Karpas-422 (cell line): ENCODE results near the gene MYNN. TPM values are rescaled to one million over a fixed set of nuclear protein-coding genes. Genes with fewer than 3 reads are reported as not detected.

ENCODE experiments used
- total RNA-seq: library from RNA; depleted of rRNA; stranded (reverse); fragments of >200 nt; shearing (Covaris generic); gene quantifications from 2 replicates; pipeline ENCODE4 v1.2.3, GENCODE V29; 2014; ENCODE audit warnings: low replicate concordance; rRNA removed

Gene MYNN
- total RNA-seq, 1 experiment from 2014 or later, result 22.7 TPM

Other genes with a start within 250 kb of the MYNN start
- not detected in 2 replicates for gene MECOM, start 109.7 kb upstream of the MYNN start, total RNA-seq
- 1,199 and 1,851 TPM in 2 replicates for gene TERC, start 8.3 kb upstream of the MYNN start, total RNA-seq
- gene ACTRT3, start 3.8 kb upstream of the MYNN start, total RNA-seq, result 3.6 and 4.2 TPM in 2 replicates
- 0.07 and 0.22 TPM in 2 replicates for gene LRRIQ4, start 39.5 kb downstream of the MYNN start, total RNA-seq
- gene LRRC34, start 39.5 kb downstream of the MYNN start, total RNA-seq, result 10.0 and 11.8 TPM in 2 replicates
- gene LRRC31, start 96.5 kb downstream of the MYNN start, total RNA-seq, result not detected in 2 replicates
- gene SAMD7, start 138.2 kb downstream of the MYNN start, total RNA-seq, result not detected in 2 replicates
- gene SEC62, start 193.4 kb downstream of the MYNN start, total RNA-seq, result 36.9 and 39.4 TPM in 2 replicates